SK-N-MC (cell line): ENCODE measurements around the gene LHFPL2.

Source experiments
- EZH2 ChIP-seq: fragments of 200-600 bp; sonication (generic); IDR thresholded peaks from one replicate; pipeline ENCODE4 v1.6.1; 2017; ENCODE audit warnings: antibody characterized with exemption
- FOXP2 ChIP-seq: optimal IDR thresholded peaks from 2 replicates; pipeline ENCODE3; 2011; ENCODE audit warnings: mild to moderate bottlenecking, moderate library complexity; ENCODE audit not compliant: insufficient read depth; ENCODE audit errors: extremely low read length, control extremely low read depth
- POLR2AphosphoS5 ChIP-seq: IDR thresholded peaks from 2 replicates; pipeline ENCODE4 v1.6.1; 2012; ENCODE audit warnings: mild to moderate bottlenecking, low read depth, low read length, borderline replicate concordance

DNA sequence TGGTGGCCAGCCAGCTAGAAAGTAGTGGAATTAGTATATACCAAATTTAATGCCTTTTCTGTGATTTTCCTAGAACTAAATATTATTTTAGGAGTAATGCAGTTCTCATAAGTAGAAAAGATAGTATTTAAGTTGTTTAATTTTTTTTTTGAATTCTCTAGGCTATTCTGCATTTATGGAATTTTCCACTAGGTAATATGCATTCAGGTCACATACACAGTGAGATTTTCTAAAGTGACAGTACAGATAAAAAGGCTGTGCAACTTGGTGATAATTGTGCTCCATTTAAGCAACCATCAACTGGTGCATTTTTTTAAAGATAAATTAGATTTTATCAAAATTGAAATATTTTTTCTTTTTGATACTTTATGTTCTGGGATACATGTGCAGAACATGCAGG lies 176.7 kb downstream of the LHFPL2 start:
- TF ChIP-seq EZH2 (no peak), POLR2AphosphoS5 (no peak), FOXP2 (no peak)
